HUDEP-2 (cell line): ENCODE data around the gene MAG.
A peak's percentile ranks its signal among the peaks of the same experiment; 100 is the strongest.

Source experiments
- DNase-seq, 76 experiments: peaks; one replicate each; lab custom pipeline; 2025; ENCODE audit not compliant: unreplicated experiment in 76 of 76; lab: John Stamatoyannopoulos, UW

Gene MAG

DNA sequence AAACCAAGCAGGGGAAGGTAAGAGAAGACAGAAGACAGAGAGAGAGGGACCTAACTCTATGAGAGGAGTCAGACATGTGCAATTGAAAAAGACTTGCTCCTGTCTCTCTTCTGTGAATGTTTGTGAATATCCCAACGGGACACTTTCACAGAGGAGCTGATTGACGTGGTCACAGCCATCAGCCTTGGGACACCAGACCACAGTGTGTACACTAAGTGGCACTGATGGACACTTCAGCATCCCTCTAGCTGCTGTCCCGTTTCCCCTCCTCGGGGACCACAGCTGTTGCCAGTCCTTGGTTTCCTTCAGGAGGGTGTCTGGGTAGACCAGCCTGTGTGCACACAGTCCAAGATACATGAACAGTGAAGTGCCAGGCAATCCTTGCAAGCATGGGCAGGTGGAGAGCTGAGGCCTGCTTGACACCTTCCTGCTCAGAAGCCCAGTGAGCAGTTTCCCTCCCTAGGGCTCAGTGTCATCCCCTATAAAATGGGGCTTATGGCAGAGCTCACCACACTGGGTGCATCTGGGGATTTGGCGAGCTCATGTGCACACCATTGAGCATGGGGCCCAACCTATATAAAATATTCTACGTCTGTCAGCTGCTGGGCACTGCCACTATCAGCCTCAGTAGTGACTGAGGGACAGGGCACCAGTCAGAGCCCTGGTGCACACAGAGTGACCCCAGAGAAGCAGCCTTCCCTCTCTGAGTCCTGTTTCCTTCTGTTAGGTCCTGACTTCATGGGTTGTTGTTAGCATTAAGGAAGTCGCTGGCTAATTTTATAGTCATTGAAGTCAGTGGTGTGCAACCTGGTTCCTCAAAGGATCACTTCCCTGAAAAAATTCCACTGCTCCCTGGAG is 27.5 kb upstream of the MAG start:
- no peak for DNase-seq

- DNase-seq = peak in 12 of 76 experiments; percentile 12 to 55 (median 26)
Observed at GRCh38 chr19:35265126-35265899, 26.6 kb upstream of the MAG start.

DNA sequence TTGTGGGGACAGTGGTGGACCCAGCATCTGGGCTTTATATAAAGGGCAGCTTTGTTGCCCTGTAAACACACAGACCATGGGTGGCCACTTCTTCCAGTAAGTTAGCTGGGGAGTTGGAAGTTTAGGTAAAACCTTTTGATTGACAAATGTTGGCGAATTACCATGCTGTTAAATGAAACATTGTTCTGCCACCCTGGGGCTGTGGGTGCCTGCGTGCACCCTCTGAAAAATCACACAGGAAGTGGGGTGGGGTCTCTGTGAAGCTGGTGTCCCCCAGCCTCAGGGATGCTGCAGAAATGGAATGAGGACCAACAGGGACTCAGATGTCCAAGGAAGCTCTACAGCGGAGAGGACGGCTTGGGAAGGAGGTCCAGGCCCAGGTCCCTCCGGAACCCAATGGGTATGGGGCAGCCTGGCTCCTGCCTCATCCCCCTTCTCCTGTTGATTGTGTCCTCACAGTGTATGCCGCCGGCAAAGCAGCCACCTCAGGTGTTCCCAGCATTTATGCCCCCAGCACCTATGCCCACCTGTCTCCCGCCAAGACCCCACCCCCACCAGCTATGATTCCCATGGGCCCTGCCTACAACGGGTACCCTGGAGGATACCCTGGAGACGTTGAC is 26.0 kb upstream of the MAG start:
- DNase-seq = no peak

DNA sequence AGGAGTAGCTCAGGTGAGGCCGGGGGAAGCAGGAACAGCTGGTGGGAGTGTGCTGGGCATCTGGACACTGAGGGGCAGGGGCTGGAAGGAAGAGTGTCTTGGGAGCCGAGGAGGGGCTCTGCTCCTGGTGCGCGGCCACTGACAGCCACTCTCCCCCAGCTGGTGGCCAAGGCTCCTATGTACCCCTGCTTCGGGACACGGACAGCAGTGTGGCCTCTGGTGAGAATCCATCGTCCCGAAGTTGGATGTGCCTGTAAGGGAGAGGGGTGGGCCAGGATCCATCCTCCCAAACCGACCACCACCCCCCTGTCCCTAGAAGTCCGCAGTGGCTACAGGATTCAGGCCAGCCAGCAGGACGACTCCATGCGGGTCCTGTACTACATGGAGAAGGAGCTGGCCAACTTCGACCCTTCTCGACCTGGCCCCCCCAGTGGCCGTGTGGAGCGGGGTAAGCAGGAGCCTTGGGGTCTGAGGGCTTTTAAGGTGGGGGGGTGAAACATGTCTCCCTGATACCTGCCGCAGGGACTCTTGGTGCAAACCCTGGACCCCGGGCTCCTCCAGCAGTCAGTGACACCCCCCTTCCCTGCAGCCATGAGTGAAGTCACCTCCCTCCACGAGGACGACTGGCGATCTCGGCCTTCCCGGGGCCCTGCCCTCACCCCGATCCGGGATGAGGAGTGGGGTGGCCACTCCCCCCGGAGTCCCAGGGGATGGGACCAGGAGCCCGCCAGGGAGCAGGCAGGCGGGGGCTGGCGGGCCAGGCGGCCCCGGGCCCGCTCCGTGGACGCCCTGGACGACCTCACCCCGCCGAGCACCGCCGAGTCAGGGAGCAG is 25.2 kb upstream of the MAG start:
- peak in 3 of 76 experiments; percentile 18 to 39 (median 33) for DNase-seq

GRCh38 chr19:35267353-35267817 is 24.6 kb upstream of the MAG start:
- DNase-seq = peak in 30 of 76 experiments; percentile 22 to 82 (median 40)

GRCh38 chr19:35267818-35268535 is 24.0 kb upstream of the MAG start:
- peak in 66 of 76 experiments; percentile 10 to 88 (median 64) for DNase-seq

GRCh38 chr19:35268536-35269437 is 23.2 kb upstream of the MAG start, which contains the start of gene USF2:
Gene USF2 (plus strand): TSS chr19:35268962. CDS start chr19:35269102, 140 bp downstream.
- peak in 71 of 76 experiments; percentile 14 to 80 (median 63) for DNase-seq

- peak in 73 of 76 experiments; percentile 38 to 90 (median 78) for DNase-seq
Observed at GRCh38 chr19:35269438-35270117, 22.4 kb upstream of the MAG start.

GRCh38 chr19:35270381-35270811 is 21.6 kb upstream of the MAG start:
- DNase-seq = no peak

DNA sequence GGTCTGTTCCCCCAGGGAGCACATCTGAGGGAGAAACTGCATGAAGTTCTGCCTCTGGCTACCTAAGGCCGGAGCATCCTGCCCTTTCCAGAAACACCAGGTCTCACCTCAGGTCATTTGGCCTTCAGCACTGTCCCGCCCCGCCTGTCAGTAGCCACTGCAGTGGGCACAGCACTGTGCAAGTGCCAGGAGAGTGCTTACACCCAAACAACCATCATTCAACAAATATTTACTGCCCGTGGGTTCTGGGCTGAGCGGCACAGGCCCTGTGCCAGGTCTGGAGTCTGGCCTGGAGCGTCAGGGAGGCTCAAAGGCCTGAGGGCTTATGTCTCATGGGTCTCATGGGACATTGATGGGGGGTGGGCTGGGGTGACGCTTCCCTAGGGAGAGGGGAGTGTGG is 20.4 kb upstream of the MAG start:
- no peak for DNase-seq

DNA sequence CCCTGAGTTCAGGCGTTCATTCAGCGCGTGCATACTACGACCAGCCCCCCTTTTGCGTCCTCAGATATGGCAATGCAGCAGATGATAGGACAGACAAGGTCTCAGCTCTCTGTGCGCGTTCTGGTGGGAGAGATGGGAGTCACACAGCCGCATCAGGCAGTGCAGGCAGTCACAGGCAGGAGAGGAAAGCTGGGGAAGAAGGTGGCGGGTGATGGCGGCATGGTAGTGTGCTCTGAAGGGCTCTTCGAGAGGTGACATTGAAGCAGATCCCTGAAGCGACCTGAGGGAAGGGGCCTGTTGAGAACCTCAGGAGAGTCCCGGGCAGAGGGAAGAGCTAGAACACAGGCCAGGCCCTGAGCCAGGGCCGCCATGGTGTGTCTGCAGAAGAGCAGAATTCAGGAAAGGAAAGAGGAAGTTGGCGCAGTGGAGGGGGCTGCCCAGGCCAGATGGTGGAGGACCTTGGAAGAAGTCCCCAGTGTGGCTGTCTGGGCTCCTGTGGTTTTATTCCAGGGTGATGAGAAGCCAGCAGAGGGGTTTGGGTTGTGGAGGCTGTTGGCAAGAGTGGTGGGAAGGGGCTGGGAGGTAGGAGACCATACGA is 19.7 kb upstream of the MAG start:
- no peak for DNase-seq

DNA sequence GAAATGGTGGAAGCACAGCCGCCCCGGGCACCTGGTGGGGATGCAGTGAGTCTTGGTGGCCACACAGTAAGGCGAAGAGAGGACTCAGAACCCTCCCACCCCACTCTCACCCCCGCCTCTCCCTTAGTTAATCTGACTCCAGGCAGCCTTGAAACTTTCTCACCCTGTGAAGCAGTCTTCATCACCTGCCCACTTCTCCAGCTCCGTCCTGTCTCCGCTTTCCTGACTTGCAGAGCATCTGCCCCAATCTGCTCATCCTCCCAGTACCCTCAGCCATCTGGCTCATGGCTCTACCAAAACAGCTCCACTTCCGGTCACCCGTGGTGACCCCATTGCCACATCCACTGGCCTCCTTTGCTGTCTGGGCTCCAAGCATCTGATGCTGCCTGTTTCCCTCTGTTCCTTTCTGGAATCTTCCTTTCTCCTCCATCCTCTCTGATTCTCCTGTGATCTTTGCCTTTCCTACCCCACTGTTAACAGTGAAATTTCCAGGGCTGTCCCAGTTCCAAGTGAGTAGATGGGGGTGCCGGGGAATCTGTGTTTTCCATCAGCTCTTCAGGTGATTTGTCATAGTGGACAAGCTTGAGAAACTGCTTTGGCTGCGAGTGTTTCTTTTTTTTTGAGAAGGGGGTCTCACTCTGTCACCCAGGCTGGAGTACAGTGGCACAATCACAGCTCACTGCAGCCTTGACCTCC is 18.9 kb upstream of the MAG start:
- DNase-seq = no peak

GRCh38 chr19:35273686-35274259 is 18.2 kb upstream of the MAG start:
- no peak for DNase-seq

GRCh38 chr19:35274323-35274722 is 17.6 kb upstream of the MAG start:
- DNase-seq = no peak

- DNase-seq = no peak
Observed at GRCh38 chr19:35276706-35277281, 15.2 kb upstream of the MAG start.

- DNase-seq = no peak
Observed at GRCh38 chr19:35278578-35279284, 13.2 kb upstream of the MAG start.
